ENCODE measurements around the gene SPARC.

The SPARC gene

GRCh38 chr5:151661968-151662732 is 24.6 kb downstream of the SPARC start:
- in situ Hi-C loops (cut with HindIII; ENCODE audit: low sequenced_read_pairs), result no loop called here
- DNase-seq (ENCODE audit: low read depth, low spot score), result no peak
- TF ChIP-seq CTCF (IDR thresholded peaks at IDR 0.05; ENCODE audit: low read depth, low read length), result no peak

GRCh38 chr5:151660616-151661495 is 25.9 kb downstream of the SPARC start:
- TF ChIP-seq CTCF (IDR thresholded peaks at IDR 0.05; ENCODE audit: low read depth, low read length), result no peak
- peak; percentile 71 for DNase-seq (ENCODE audit: low read depth, low spot score)
- no peak overlapping the region for H3K4me3 ChIP-seq (ENCODE audit: low read depth, low read length)
- in situ Hi-C loops (cut with HindIII; ENCODE audit: low sequenced_read_pairs), result no loop called here

More at GRCh38 chr5:151661968-151662732, 24.6 kb downstream of the SPARC start:
- no peak overlapping the region for H3K4me3 ChIP-seq (ENCODE audit: low read depth, low read length)

- peak; percentile 86 for TF ChIP-seq CTCF (IDR thresholded peaks at IDR 0.05; ENCODE audit: low read depth, low read length)
- no peak overlapping the region for H3K4me3 ChIP-seq (ENCODE audit: low read depth, low read length)
- DNase-seq (ENCODE audit: low read depth, low spot score), result peak; percentile 84
- in situ Hi-C loops (cut with HindIII; ENCODE audit: low sequenced_read_pairs), result no loop called here
These were observed 27.5 kb downstream of the SPARC start for GRCh38 chr5:151659001-151659754.

GRCh38 chr5:151657114-151657513 is 29.6 kb downstream of the SPARC start:
- in situ Hi-C loops (cut with HindIII; ENCODE audit: low sequenced_read_pairs), result no loop called here
- TF ChIP-seq CTCF (IDR thresholded peaks at IDR 0.05; ENCODE audit: low read depth, low read length), result no peak
- DNase-seq (ENCODE audit: low read depth, low spot score), result no peak
- H3K4me3 ChIP-seq (ENCODE audit: low read depth, low read length), result no peak overlapping the region

- DNase-seq (ENCODE audit: low read depth, low spot score), result no peak
- TF ChIP-seq CTCF (IDR thresholded peaks at IDR 0.05; ENCODE audit: low read depth, low read length), result no peak
- in situ Hi-C loops (cut with HindIII; ENCODE audit: low sequenced_read_pairs), result no loop called here
- no peak overlapping the region for H3K4me3 ChIP-seq (ENCODE audit: low read depth, low read length)
These were observed 30.4 kb downstream of the SPARC start for GRCh38 chr5:151656311-151656710.

GRCh38 chr5:151651997-151652645 is 34.6 kb downstream of the SPARC start:
- peak; percentile 79 for DNase-seq (ENCODE audit: low read depth, low spot score)
- no peak overlapping the region for H3K4me3 ChIP-seq (ENCODE audit: low read depth, low read length)
- peak; percentile 96 for TF ChIP-seq CTCF (IDR thresholded peaks at IDR 0.05; ENCODE audit: low read depth, low read length)
- in situ Hi-C loops (cut with HindIII; ENCODE audit: low sequenced_read_pairs), result no loop called here

Measured in astrocyte of the spinal cord (primary cell).